ENCODE results near the gene FANCC.

DNA sequence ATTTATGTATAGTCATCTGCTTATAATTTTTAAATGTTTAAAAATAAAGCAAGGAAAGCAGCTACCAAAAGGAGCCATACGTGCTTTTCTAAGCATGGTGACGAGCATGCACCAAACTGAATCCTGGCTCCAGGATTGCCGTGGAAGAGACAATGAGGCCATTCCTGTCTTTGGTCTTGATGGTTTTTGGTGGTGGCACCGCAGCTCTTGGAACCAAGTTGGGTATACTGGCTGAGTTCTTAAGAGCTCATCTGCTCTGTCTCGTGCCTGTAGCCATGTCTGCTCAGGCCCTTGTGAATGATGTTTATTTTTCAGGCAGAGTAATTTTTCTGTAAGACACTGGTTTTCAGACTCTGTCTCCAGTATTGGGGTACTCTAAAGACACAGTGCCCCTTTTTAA is 246.1 kb downstream of the FANCC start:
- TF ChIP-seq, protein P1, sequence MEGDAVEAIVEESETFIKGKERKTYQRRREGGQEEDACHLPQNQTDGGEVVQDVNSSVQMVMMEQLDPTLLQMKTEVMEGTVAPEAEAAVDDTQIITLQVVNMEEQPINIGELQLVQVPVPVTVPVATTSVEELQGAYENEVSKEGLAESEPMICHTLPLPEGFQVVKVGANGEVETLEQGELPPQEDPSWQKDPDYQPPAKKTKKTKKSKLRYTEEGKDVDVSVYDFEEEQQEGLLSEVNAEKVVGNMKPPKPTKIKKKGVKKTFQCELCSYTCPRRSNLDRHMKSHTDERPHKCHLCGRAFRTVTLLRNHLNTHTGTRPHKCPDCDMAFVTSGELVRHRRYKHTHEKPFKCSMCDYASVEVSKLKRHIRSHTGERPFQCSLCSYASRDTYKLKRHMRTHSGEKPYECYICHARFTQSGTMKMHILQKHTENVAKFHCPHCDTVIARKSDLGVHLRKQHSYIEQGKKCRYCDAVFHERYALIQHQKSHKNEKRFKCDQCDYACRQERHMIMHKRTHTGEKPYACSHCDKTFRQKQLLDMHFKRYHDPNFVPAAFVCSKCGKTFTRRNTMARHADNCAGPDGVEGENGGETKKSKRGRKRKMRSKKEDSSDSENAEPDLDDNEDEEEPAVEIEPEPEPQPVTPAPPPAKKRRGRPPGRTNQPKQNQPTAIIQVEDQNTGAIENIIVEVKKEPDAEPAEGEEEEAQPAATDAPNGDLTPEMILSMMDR (IDR thresholded peaks at IDR 0.05; ENCODE audit: borderline replicate concordance, extremely low read depth, low read length, poor library complexity, severe bottlenecking) = no peak
- TF ChIP-seq EZH2 (IDR thresholded peaks at IDR 0.05; ENCODE audit: borderline replicate concordance, low read depth, low read length, severe bottlenecking) = no peak

All from DND-41 (cell line).